HepG2 (cell line): Measurements from ENCODE around the gene SEC24D. TPM values are rescaled to one million over a fixed set of nuclear protein-coding genes. Genes with fewer than 3 reads are reported as not detected.

ENCODE experiments used
- EHMT2 ChIP-seq: fragments of 200-600 bp; sonication (generic); IDR thresholded peaks from 2 replicates; pipeline ENCODE4 v1.7.0; 2017; ENCODE audit warnings: antibody characterized with exemption, low read depth, low read length, borderline replicate concordance
- HOXA7 ChIP-seq: sonication (generic); formaldehyde crosslinking; IDR thresholded peaks from 2 replicates; pipeline ENCODE4 v1.8.1; 2022; ENCODE audit warnings: mild to moderate bottlenecking, missing genetic modification reagents, moderate library complexity
- JDP2 ChIP-seq: sonication (generic); formaldehyde crosslinking; IDR thresholded peaks from 2 replicates; pipeline ENCODE4 v1.8.1; 2022; ENCODE audit warnings: missing genetic modification reagents, borderline replicate concordance
- MED1 ChIP-seq: sonication (generic); formaldehyde crosslinking; IDR thresholded peaks from 2 replicates; pipeline ENCODE4 v1.4.0; 2020; ENCODE audit warnings: missing genetic modification reagents
- MED8 ChIP-seq: sonication (generic); formaldehyde crosslinking; IDR thresholded peaks from 2 replicates; pipeline ENCODE4 v1.8.1; 2023; ENCODE audit warnings: mild to moderate bottlenecking, missing genetic modification reagents; ENCODE audit not compliant: insufficient replicate concordance
- NFE2L2 ChIP-seq: fragments of 150-350 bp; IDR thresholded peaks from 2 replicates; pipeline ENCODE4 v1.6.1; 2014; ENCODE audit warnings: low read length
- NFIC ChIP-seq: IDR thresholded peaks from 2 replicates; pipeline ENCODE4 v1.6.1; 2012; ENCODE audit warnings: mild to moderate bottlenecking, low read length, inconsistent platforms
- NFKBIZ ChIP-seq: IDR thresholded peaks from 2 replicates; pipeline ENCODE4 v1.6.1; 2018; ENCODE audit warnings: missing genetic modification reagents, missing compliant biosample characterization
- PATZ1 ChIP-seq: sonication (generic); formaldehyde crosslinking; IDR thresholded peaks from 2 replicates; pipeline ENCODE4 v1.4.0; 2020; ENCODE audit warnings: missing genetic modification reagents
- PHB2 ChIP-seq: fragments of 450-650 bp; IDR thresholded peaks from 2 replicates; pipeline ENCODE4 v1.6.1; 2018; ENCODE audit not compliant: partially characterized antibody
- TFAP4 ChIP-seq: sonication (generic); IDR thresholded peaks from 2 replicates; pipeline ENCODE4 v1.6.1; 2016; ENCODE audit warnings: low read depth, borderline replicate concordance
- TFDP2 ChIP-seq: sonication (generic); formaldehyde crosslinking; IDR thresholded peaks from 2 replicates; pipeline ENCODE4 v1.4.0; 2020; ENCODE audit warnings: missing genetic modification reagents
- USF2 ChIP-seq, 2 experiments: sonication (generic) in 1 of 2; formaldehyde crosslinking in 1 of 2; IDR thresholded peaks; 2 replicates each; pipeline versions ENCODE4 v1.5.1 to v1.6.1; 2011 to 2020; ENCODE audit warnings: borderline replicate concordance in 1 of 2, low read depth in 1 of 2, low read length in 1 of 2, mild to moderate bottlenecking in 1 of 2, missing genetic modification reagents in 1 of 2, moderate library complexity in 1 of 2
- ZBTB21 ChIP-seq: sonication (generic); formaldehyde crosslinking; IDR thresholded peaks from 2 replicates; pipeline ENCODE4 v1.4.0; 2020; ENCODE audit warnings: missing genetic modification reagents
- ZC3H4 ChIP-seq: sonication (generic); formaldehyde crosslinking; IDR thresholded peaks from 2 replicates; pipeline ENCODE4 v1.4.0; 2020; ENCODE audit warnings: missing genetic modification reagents, borderline replicate concordance
- ZFYVE20 ChIP-seq: sonication (generic); formaldehyde crosslinking; IDR thresholded peaks from 2 replicates; pipeline ENCODE4 v1.8.0; 2023; ENCODE audit warnings: low read depth, mild to moderate bottlenecking, moderate library complexity, missing genetic modification reagents, borderline replicate concordance
- ZNF160 ChIP-seq: sonication (generic); formaldehyde crosslinking; IDR thresholded peaks from 2 replicates; pipeline ENCODE4 v1.8.0; 2022; ENCODE audit warnings: mild to moderate bottlenecking, inconsistent platforms, missing genetic modification reagents
- ZNF329 ChIP-seq: sonication (generic); formaldehyde crosslinking; IDR thresholded peaks from 2 replicates; pipeline ENCODE4 v1.9.0; 2021; ENCODE audit warnings: low read depth, mild to moderate bottlenecking, missing genetic modification reagents
- ZNF570 ChIP-seq: sonication (generic); formaldehyde crosslinking; IDR thresholded peaks from 2 replicates; pipeline ENCODE4 v1.4.0; 2020; ENCODE audit warnings: mild to moderate bottlenecking, missing genetic modification reagents, borderline replicate concordance
- ZNF607 ChIP-seq: sonication (generic); formaldehyde crosslinking; IDR thresholded peaks from 2 replicates; pipeline ENCODE4 v1.5.1; 2020; ENCODE audit warnings: missing genetic modification reagents, mild to moderate bottlenecking, borderline replicate concordance
- ZNF709 ChIP-seq: sonication (generic); formaldehyde crosslinking; IDR thresholded peaks from 2 replicates; pipeline ENCODE4 v1.5.0; 2020; ENCODE audit warnings: mild to moderate bottlenecking, missing genetic modification reagents
- polyA plus RNA-seq, 8 experiments: library from polyadenylated mRNA; depleted of rRNA in 3 of 8; stranded (reverse) in 7 of 8; unstranded in 1 of 8; fragments of >200 nt; fragmentation: Illumina TruSeq in 4 of 8; extraction: Trizol in 4 of 8; gene quantifications; 2 replicates each; pipeline versions ENCODE4 v1.2.1 to v1.2.3, GENCODE V29; 2011 to 2016; ENCODE audit warnings: low read depth in 4 of 8, missing spikeins in 1 of 8, mixed read lengths in 1 of 8; ENCODE audit not compliant: insufficient read depth in 1 of 8
- total RNA-seq, 5 experiments: library from RNA; depleted of rRNA; stranded (reverse); fragments of >200 nt; fragmentation: Illumina TruSeq; extraction: Trizol; gene quantifications; 2 replicates each; pipeline ENCODE4 v1.2.3, GENCODE V29; 2016; ENCODE audit warnings: low read depth in 1 of 5

Gene SEC24D
- total and polyA plus RNA-seq, 2 of the 13 experiments (the other 11 are each of a cell fraction or from before 2014, with no cell fraction given): 30.0 to 51.1 TPM

GRCh38 chr4:118836301-118837120 lies 585 bp upstream of the SEC24D start (continued):
- TF ChIP-seq TFDP2 (CRISPR knock-in tag) (peak; percentile 49; the same call in 1 of the 2 replicates), ZNF160 (CRISPR knock-in tag) (no peak), PATZ1 (CRISPR knock-in tag) (0 out of 2 replicates have a peak, but pooled peaks have one; percentile 14), NFIC (no peak), ZNF709 (no peak), NFE2L2 (no peak), TFAP4 (no peak), MED1 (peak; percentile 20; the same call in 1 of the 2 replicates), ZNF570 (CRISPR knock-in tag) (no peak), USF2 (IDR thresholded peaks at IDR 0.05; ENCODE audit: low read depth, low read length) (no peak), USF2 (CRISPR knock-in tag; IDR thresholded peaks at IDR 0.05; ENCODE audit: borderline replicate concordance) (no peak), EHMT2 (no peak), JDP2 (CRISPR knock-in tag) (no peak), MED8 (CRISPR knock-in tag) (no peak), HOXA7 (CRISPR knock-in tag) (no peak), PHB2 (no peak), NFKBIZ (CRISPR knock-in tag) (no peak), ZNF607 (peak; percentile 23; the same call in 1 of the 2 replicates), ZFYVE20 (CRISPR knock-in tag) (peak; percentile 52; the same call in 1 of the 2 replicates), ZBTB21 (peak; percentile 13; the same call in 1 of the 2 replicates), ZNF329 (CRISPR knock-in tag) (peak; percentile 43; the same call in 1 of the 2 replicates), ZC3H4 (CRISPR knock-in tag) (no peak; the same call in 1 of the 2 replicates)
